OCI-LY7 (cell line): Measurements from ENCODE around the gene RSL1D1.

Source experiments
- CTCF ChIP-seq: fragments of 200-600 bp; sonication (generic); conservative IDR thresholded peaks from 2 replicates; pipeline ENCODE4 v1.5.1; 2014; ENCODE audit warnings: mild to moderate bottlenecking, antibody characterized with exemption, low read length, moderate library complexity, mixed read lengths
- EZH2phosphoT487 ChIP-seq: fragments of 200-600 bp; sonication (generic); IDR thresholded peaks from 2 replicates; pipeline ENCODE4 v1.6.1; 2018; ENCODE audit warnings: low read depth, borderline replicate concordance, mild to moderate bottlenecking, mixed run types, antibody characterized with exemption, low read length, moderate library complexity, mixed read lengths

GRCh38 chr16:11871193-11871592 lies 19.9 kb upstream of the RSL1D1 start:
- peak; percentile 65 for TF ChIP-seq CTCF
- TF ChIP-seq EZH2phosphoT487, result no peak
